ENCODE measurements around the gene CDH16.
"Not testable (repeated sequence)": the region's sequence is repeated elsewhere in the genome, so short reads cannot be mapped to it uniquely, and the experiment has no call there.

The CDH16 gene

GRCh38 chr16:66908116-66908515 is 10.6 kb downstream of the CDH16 start:
- no peak for DNase-seq

GRCh38 chr16:66906916-66907836 is 11.5 kb downstream of the CDH16 start:
- no peak for DNase-seq

- DNase-seq, result no peak
Observed at GRCh38 chr16:66905633-66906539, 12.8 kb downstream of the CDH16 start.

- no peak for DNase-seq
Observed at GRCh38 chr16:66904846-66905632, 13.6 kb downstream of the CDH16 start.

GRCh38 chr16:66904428-66904845 is 14.2 kb downstream of the CDH16 start:
- DNase-seq, result no peak

- no peak for DNase-seq
Observed at GRCh38 chr16:66903544-66904427, 14.9 kb downstream of the CDH16 start.

GRCh38 chr16:66902648-66903543 is 15.8 kb downstream of the CDH16 start:
- DNase-seq, result no peak

GRCh38 chr16:66901626-66902025 is 17.1 kb downstream of the CDH16 start:
- DNase-seq, result no peak

GRCh38 chr16:66900721-66901441 is 17.8 kb downstream of the CDH16 start:
- no peak for DNase-seq

- DNase-seq, result no peak
Observed at GRCh38 chr16:66899945-66900710, 18.6 kb downstream of the CDH16 start.

- no peak for DNase-seq
Observed at GRCh38 chr16:66899310-66899944, 19.3 kb downstream of the CDH16 start.

- DNase-seq, result no peak
Observed at GRCh38 chr16:66898933-66899309, 19.8 kb downstream of the CDH16 start.

GRCh38 chr16:66898207-66898606 is 20.5 kb downstream of the CDH16 start:
- DNase-seq, result no peak

GRCh38 chr16:66896682-66897081 is 22.0 kb downstream of the CDH16 start:
- DNase-seq, result not testable (repeated sequence)

GRCh38 chr16:66895999-66896398 is 22.7 kb downstream of the CDH16 start:
- no peak for DNase-seq

- no peak for DNase-seq
Observed at GRCh38 chr16:66895689-66895979, 23.1 kb downstream of the CDH16 start.

GRCh38 chr16:66894948-66895688 is 23.6 kb downstream of the CDH16 start:
- DNase-seq, result peak; percentile 32

- DNase-seq, result no peak
Observed at GRCh38 chr16:66894055-66894454, 24.6 kb downstream of the CDH16 start.

Data from KG1 (cell line).